Measurements from ENCODE around the gene PLA1A. TPM values are rescaled to one million over a fixed set of nuclear protein-coding genes. Genes with fewer than 3 reads are reported as not detected.

The PLA1A gene
- total RNA-seq, 2 donors from 2014 or later = 2.8 to 9.1 TPM

DNA sequence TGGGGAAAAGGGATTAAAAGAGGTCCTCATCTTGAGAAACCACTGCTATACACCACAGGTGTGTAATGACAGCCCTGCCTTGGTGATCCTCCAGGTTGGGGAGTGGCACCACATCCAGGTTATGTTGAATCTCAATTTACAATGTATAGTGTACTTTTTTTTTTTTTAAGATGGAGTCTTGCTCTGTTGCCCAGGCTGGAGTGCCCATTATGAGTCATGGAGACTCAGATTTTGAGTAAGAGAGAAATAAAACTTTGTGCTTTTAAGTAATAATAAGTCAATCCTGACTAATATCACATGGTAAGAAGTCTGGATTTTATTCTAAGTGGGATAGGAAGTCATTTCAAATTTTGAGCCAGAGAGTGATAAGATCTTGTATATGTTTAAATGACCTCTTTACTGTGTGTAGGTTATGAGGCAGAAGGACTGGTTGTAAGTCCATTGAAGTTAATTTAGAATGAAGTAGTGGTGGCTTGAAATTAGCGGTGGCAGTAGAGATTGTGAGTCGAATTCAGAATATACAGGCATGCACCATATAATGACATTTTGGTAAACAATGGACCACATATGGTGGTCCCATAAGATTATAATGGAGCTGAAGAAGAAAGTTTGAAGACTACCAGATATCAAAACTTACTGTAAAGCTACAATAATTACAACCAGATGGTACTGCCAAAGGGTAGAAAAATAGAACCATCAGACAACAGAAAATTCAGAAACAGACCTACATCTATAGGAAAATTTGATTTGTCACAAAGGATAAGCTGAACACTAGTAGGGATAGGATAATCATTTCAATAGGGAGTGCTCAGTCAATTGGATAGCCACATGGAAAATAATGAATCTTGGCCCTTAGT lies 42.0 kb downstream of the PLA1A start:
- WGBS = 85% methylated on average over 2 of the region's 2 CpGs
- no peak for DNase-seq (ENCODE audit: low spot score)
- Histone ChIP-seq H3K9me3 (no peaks in the 10 kb centered on the region), H3K4me3 (no peak overlapping the region), H3K27ac (no peak overlapping the region), H3K36me3 (no peaks in the 10 kb centered on the region), H3K4me1 (replicated peaks) (no peaks in the 10 kb centered on the region), H3K27me3 (replicated peaks; ENCODE audit: insufficient read depth) (no peaks in the 10 kb centered on the region)
- intact Hi-C loops (cut with DNase I) = loop anchor here (5.0 kb wide), 1 partner anchor 38 kb away; the partner anchor contains the start of gene COX17
- TF ChIP-seq, protein P1, sequence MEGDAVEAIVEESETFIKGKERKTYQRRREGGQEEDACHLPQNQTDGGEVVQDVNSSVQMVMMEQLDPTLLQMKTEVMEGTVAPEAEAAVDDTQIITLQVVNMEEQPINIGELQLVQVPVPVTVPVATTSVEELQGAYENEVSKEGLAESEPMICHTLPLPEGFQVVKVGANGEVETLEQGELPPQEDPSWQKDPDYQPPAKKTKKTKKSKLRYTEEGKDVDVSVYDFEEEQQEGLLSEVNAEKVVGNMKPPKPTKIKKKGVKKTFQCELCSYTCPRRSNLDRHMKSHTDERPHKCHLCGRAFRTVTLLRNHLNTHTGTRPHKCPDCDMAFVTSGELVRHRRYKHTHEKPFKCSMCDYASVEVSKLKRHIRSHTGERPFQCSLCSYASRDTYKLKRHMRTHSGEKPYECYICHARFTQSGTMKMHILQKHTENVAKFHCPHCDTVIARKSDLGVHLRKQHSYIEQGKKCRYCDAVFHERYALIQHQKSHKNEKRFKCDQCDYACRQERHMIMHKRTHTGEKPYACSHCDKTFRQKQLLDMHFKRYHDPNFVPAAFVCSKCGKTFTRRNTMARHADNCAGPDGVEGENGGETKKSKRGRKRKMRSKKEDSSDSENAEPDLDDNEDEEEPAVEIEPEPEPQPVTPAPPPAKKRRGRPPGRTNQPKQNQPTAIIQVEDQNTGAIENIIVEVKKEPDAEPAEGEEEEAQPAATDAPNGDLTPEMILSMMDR (IDR thresholded peaks at IDR 0.05) = no peak

DNA sequence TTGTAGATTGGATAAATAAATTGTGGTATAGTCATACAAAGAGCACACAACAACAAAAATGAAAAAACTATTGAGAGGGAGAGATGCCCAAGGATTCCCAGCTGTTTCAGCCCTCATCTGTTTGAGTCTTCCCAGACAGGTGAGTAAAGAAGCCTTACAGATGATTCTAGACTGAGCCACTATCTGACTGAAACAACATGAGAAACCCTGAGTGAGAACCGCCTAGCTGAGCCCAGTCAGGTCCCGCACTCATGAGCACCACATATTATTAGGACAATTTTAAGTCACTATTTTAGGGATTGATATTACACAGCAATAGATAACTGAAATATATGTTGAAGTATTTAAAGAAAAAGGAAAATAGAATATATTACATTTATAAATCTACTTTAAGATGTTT lies 43.7 kb downstream of the PLA1A start:
- Histone ChIP-seq H3K9me3 (no peaks in the 10 kb centered on the region), H3K27me3 (replicated peaks; ENCODE audit: insufficient read depth) (no peaks in the 10 kb centered on the region), H3K4me3 (no peak overlapping the region), H3K36me3 (no peaks in the 10 kb centered on the region), H3K4me1 (replicated peaks) (no peaks in the 10 kb centered on the region), H3K27ac (no peak overlapping the region)
- no peak for DNase-seq (ENCODE audit: low spot score)
- intact Hi-C loops (cut with DNase I) = no loop called here
- TF ChIP-seq POLR2A (IDR thresholded peaks at IDR 0.05) = no peak
- TF ChIP-seq POLR2AphosphoS5 (IDR thresholded peaks at IDR 0.05) = no peak
- TF ChIP-seq, protein P1 (IDR thresholded peaks at IDR 0.05) = no peak
- WGBS = 98% methylated on average over 2 of the region's 2 CpGs

DNA sequence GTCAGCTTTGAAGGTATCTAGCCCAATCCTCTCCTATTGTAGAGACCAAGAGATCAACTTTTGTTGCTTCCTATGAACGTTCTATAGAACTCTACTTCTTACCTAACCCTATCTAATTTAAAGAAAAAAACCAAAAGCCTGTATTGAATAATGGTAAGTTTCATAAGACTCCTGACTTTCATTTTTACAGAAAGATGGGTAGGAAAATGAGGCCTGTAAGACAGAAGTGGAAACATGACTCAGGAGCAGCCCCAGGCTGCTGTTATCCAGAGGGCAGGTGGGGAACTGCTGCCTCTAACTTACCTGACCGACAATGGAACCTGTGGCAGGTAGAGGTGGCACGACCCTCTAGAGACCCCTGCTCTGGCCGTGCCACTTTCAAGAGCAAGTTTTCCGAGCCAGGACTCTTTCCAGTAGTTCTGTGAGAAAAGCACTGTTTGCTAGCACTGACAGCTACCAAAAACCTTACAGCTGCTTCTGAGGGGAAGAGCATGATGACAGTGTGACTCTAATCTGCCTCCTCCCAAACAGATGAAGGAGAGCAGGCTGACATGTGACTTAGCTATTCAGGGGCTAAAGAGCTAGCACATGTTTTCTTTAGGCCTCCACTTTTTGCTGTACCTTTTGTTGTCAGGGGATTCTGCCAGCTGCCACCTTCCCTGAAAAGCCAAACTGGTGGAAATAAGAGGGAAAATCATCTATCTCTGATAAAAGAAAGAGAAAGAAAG lies 45.2 kb downstream of the PLA1A start:
- TF ChIP-seq POLR2A (IDR thresholded peaks at IDR 0.05) (no peak), POLR2AphosphoS5 (IDR thresholded peaks at IDR 0.05) (no peak)
- TF ChIP-seq, protein P1 (IDR thresholded peaks at IDR 0.05) = no peak
- intact Hi-C loops (cut with DNase I) = no loop called here
- H3K27ac ChIP-seq = peak overlapping the region in 1 of 2 donors; percentile 17
- H3K4me3 ChIP-seq = no peak overlapping the region
- H3K9me3 ChIP-seq = no peaks in the 10 kb centered on the region
- H3K4me1 ChIP-seq (replicated peaks) = no peaks in the 10 kb centered on the region
- no peaks in the 10 kb centered on the region for H3K27me3 ChIP-seq (replicated peaks; ENCODE audit: insufficient read depth)
- no peaks in the 10 kb centered on the region for H3K36me3 ChIP-seq
- WGBS = 58% methylated on average over 5 of the region's 5 CpGs
- DNase-seq (ENCODE audit: low spot score) = no peak

DNA sequence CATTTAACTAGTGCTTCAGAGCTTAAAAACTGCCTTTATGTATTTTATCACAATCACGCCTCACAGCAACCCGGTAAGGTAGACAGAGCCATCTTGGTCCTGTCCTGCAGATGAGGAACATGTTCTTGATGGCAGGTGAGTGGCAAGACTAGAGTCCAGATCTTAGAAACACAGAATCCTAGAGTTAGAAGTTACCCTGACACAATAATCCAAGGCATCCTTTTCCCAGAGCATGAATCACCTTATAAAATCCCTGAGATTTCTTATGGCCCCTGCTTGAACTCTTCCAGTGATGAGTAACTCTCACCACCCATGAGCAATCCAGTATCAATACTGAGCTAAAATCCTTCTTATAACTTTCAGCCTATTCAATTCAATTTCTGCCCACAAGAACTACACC lies 45.8 kb downstream of the PLA1A start:
- no peaks in the 10 kb centered on the region for H3K36me3 ChIP-seq
- H3K9me3 ChIP-seq = no peaks in the 10 kb centered on the region
- intact Hi-C loops (cut with DNase I) = no loop called here
- H3K4me3 ChIP-seq = no peak overlapping the region
- H3K27me3 ChIP-seq (replicated peaks; ENCODE audit: insufficient read depth) = no peaks in the 10 kb centered on the region
- WGBS = 90% methylated on average over 2 of the region's 2 CpGs
- DNase-seq (ENCODE audit: low spot score) = no peak
- TF ChIP-seq POLR2A (IDR thresholded peaks at IDR 0.05) (no peak), POLR2AphosphoS5 (IDR thresholded peaks at IDR 0.05) (no peak)
- TF ChIP-seq, protein P1 (IDR thresholded peaks at IDR 0.05) = no peak
- no peaks in the 10 kb centered on the region for H3K4me1 ChIP-seq (replicated peaks)
- peak overlapping the region in 1 of 2 donors; percentile 17 for H3K27ac ChIP-seq

Measured in prostate gland (tissue), 2 donors.